Smooth muscle cell (in vitro differentiated cells): ENCODE data around the gene KCNJ3. TPM values are rescaled to one million over a fixed set of nuclear protein-coding genes. Genes with fewer than 3 reads are reported as not detected.

Experiments
- DNase-seq: peaks from one replicate; lab custom pipeline; 2025; ENCODE audit not compliant: unreplicated experiment; lab: John Stamatoyannopoulos, UW
- H2AFZ ChIP-seq: fragments of 200-600 bp; sonication (generic); 2 replicates; pipeline ENCODE4 v1.6.0; 2016; ENCODE audit warnings: antibody characterized with exemption, low read depth, mild to moderate bottlenecking
- H3F3A ChIP-seq: fragments of 200-600 bp; sonication (generic); 2 replicates; pipeline ENCODE4 v1.6.0; 2017; ENCODE audit warnings: antibody characterized with exemption, low read depth
- H3K27ac ChIP-seq: fragments of 200-600 bp; sonication (generic); 2 replicates; pipeline ENCODE4 v1.5.1; 2016; ENCODE audit warnings: low read depth, mild to moderate bottlenecking
- H3K27me3 ChIP-seq: fragments of 200-600 bp; sonication (generic); 2 replicates; pipeline ENCODE4 v1.6.1; 2016; ENCODE audit warnings: low read depth, mild to moderate bottlenecking
- H3K36me3 ChIP-seq: fragments of 200-600 bp; sonication (generic); 2 replicates; pipeline ENCODE4 v1.5.1; 2016; ENCODE audit warnings: low read depth
- H3K4me1 ChIP-seq: fragments of 200-600 bp; sonication (generic); 2 replicates; pipeline ENCODE4 v1.5.1; 2016; ENCODE audit warnings: low read depth
- H3K4me2 ChIP-seq: fragments of 200-600 bp; sonication (generic); 2 replicates; pipeline ENCODE4 v1.6.0; 2016; ENCODE audit warnings: mild to moderate bottlenecking
- H3K4me3 ChIP-seq: fragments of 200-600 bp; sonication (generic); 2 replicates; pipeline ENCODE4 v1.5.1; 2016; ENCODE audit warnings: mild to moderate bottlenecking
- H3K79me2 ChIP-seq: fragments of 200-600 bp; sonication (generic); 2 replicates; pipeline ENCODE4 v1.6.0; 2016; ENCODE audit warnings: low read depth, mild to moderate bottlenecking
- H3K9ac ChIP-seq: fragments of 200-600 bp; sonication (generic); 2 replicates; pipeline ENCODE4 v1.6.0; 2016; ENCODE audit warnings: low read depth
- H3K9me3 ChIP-seq: fragments of 200-600 bp; sonication (generic); replicated peaks from 2 replicates; pipeline ENCODE4 v1.5.1; 2016; ENCODE audit warnings: low read depth
- H4K20me1 ChIP-seq: fragments of 200-600 bp; sonication (generic); 2 replicates; pipeline ENCODE4 v1.6.0; 2016; ENCODE audit warnings: low read depth
- CTCF ChIP-seq: fragments of 200-600 bp; sonication (generic); IDR thresholded peaks from 2 replicates; pipeline ENCODE4 v1.5.1; 2017; ENCODE audit warnings: borderline replicate concordance, mild to moderate bottlenecking, antibody characterized with exemption; ENCODE audit not compliant: insufficient read depth, poor library complexity, severe bottlenecking
- WGBS: methylation state at CpG from one replicate; pipeline ENCODE4 v1.1.7; 2016; ENCODE audit warnings: low lambda C conversion rate; 5-methylcytosine and 5-hydroxymethylcytosine counted together
- polyA plus RNA-seq: library from polyadenylated mRNA; unstranded; fragments of >200 nt; fragmentation: Nextera tagmentation; extraction: Ambion mirVana; gene quantifications from 2 replicates; pipeline ENCODE4 v1.2.1, GENCODE V29; 2016
- total RNA-seq: library from RNA; depleted of rRNA; stranded (reverse); fragments of >200 nt; gene quantifications from 2 replicates; pipeline ENCODE4 v1.2.3, GENCODE V29; 2014

Gene KCNJ3
- total and polyA plus RNA-seq, 2 experiments from 2014 or later: 0.22 TPM; not detected in 1

- H3K4me1 ChIP-seq: no peaks in the 10 kb centered on the region
- H3K4me3 ChIP-seq: no peak overlapping the region
- no peaks in the 10 kb centered on the region for H3F3A ChIP-seq
- H3K4me2 ChIP-seq: no peak overlapping the region
- no peaks in the 10 kb centered on the region for H3K27me3 ChIP-seq
- 59% methylated on average over 1 of the region's 1 CpG for WGBS
- no peaks in the 10 kb centered on the region for H4K20me1 ChIP-seq
- H3K9ac ChIP-seq: no peak overlapping the region
- H3K36me3 ChIP-seq: no peaks in the 10 kb centered on the region
- no peak for TF ChIP-seq CTCF
- H2AFZ ChIP-seq: no peak overlapping the region
- H3K27ac ChIP-seq: no peak overlapping the region
- no peaks in the 10 kb centered on the region for H3K79me2 ChIP-seq
- H3K9me3 ChIP-seq: no peaks in the 10 kb centered on the region
- DNase-seq: no peak
These were observed 202.6 kb downstream of the KCNJ3 start for GRCh38 chr2:154901063-154901462.
